Measurements from ENCODE around the gene SARM1. TPM values are rescaled to one million over a fixed set of nuclear protein-coding genes. Genes with fewer than 3 reads are reported as not detected.

Gene SARM1
- total and polyA plus RNA-seq, 2 of the 13 experiments (the other 11 are each of a cell fraction or from before 2014, with no cell fraction given): 0.73 to 0.86 TPM

DNA sequence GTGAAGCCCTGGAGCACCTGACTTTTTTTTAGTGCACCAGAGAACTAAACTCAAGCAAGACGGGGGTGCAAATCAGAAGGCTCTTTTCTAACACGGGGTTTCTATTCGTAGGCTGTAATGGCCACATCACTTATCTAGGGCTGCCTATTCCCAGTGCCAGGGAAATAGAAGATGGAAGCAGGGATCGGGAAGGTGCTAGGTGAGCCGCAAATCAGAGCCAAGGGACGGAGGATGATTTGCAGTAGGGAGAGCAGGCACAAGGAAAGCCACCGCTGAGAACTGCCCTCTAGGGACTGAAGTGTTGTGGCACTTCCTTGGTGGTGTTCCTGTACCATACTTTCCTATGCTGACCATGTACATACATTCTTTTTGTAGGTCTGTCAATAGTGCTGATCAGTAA is 42.3 kb downstream of the SARM1 start:
- TF ChIP-seq CTCF (CRISPR knock-in tag; IDR thresholded peaks at IDR 0.05): peak; percentile 22; the same call in 1 of the 2 replicates
- no peak for TF ChIP-seq ZNF580 (CRISPR knock-in tag; IDR thresholded peaks at IDR 0.05; ENCODE audit: borderline replicate concordance, low read depth)
- DNase-seq (ENCODE audit: low spot score): no peak

GRCh38 chr17:28415886-28416285 is 44.4 kb downstream of the SARM1 start:
- H3K9ac ChIP-seq (ENCODE audit: insufficient read depth, low read depth, low read length): no peak overlapping the region
- in situ Hi-C loops (cut with HindIII; ENCODE audit: extremely low pct_ligation_motif_present, low pct_unique_long_range_greater_than_20kb): no loop called here
- H4K20me1 ChIP-seq (ENCODE audit: insufficient read depth, low read length): no peaks in the 10 kb centered on the region
- no peaks in the 10 kb centered on the region for H3K79me2 ChIP-seq (ENCODE audit: insufficient read depth, low read length)
- POLR2A ChIA-PET: interaction anchor here (1.5 to 3.7 kb wide), 6 partner anchors 10 to 80 kb away, joined by 5 to 30 read pairs (median 16); partner anchors contain the start of genes IFT20, POLDIP2, SLC46A1 and TNFAIP1
- 74% methylated on average over 3 of the region's 3 CpGs for whole genome bisulfite sequencing (ENCODE audit: low lambda C conversion rate)
- H3K36me3 ChIP-seq (replicated peaks in 1 of 2; ENCODE audit: control insufficient read depth in 1 of 2, insufficient read depth in 2 of 2, low read length in 2 of 2): no peaks in the 10 kb centered on the region
- no peak for DNase-seq (ENCODE audit: low spot score)
- ATAC-seq: no peak
- H3K27me3 ChIP-seq (ENCODE audit: control insufficient read depth in 1 of 2, insufficient read depth in 2 of 2, low read length in 2 of 2): 0 out of 5 replicates have a peak, but pooled peaks cover 0 to 7% of the 10 kb centered on the region in 2 experiments
- intact Hi-C loops (cut with micrococcal nuclease; ENCODE audit: unreplicated experiment): loop anchor here (2.0 to 10.0 kb wide), 3 partner anchors 19 to 181 kb away; partner anchors contain the start of genes SARM1 and VTN
- CTCF ChIA-PET (ENCODE audit: low intra/inter-chr PET ratio, low total read pairs): interaction anchor here (1.4 kb wide), 1 partner anchor 10 kb away, joined by 4 read pairs; the partner anchor contains the start of gene SLC46A1
- no peaks in the 10 kb centered on the region for H3K9me3 ChIP-seq (ENCODE audit: low read length)
- no peak overlapping the region for H2AFZ ChIP-seq (ENCODE audit: low read length)
- H3K4me2 ChIP-seq (ENCODE audit: low read depth, low read length): no peak overlapping the region
- no peak overlapping the region for H3K27ac ChIP-seq (ENCODE audit: extremely low read length, insufficient read depth, low read length)
- H3K4me1 ChIP-seq (ENCODE audit: insufficient read depth, low read length): peaks cover 22% of the 10 kb centered on the region
- no peak overlapping the region for H3K4me3 ChIP-seq (replicated peaks in 1 of 3; ENCODE audit: insufficient read depth in 1 of 3, low read depth in 2 of 3, low read length in 3 of 3)
- BruUV-seq (replicated peaks): no TSS peak
- FAIRE-seq: no peak
- TF ChIP-seq ZNF253 (CRISPR knock-in tag; IDR thresholded peaks at IDR 0.05; ENCODE audit: borderline replicate concordance): no peak
- no peak for TF ChIP-seq ZNF619 (CRISPR knock-in tag; IDR thresholded peaks at IDR 0.05)
- TF ChIP-seq TCF7 (IDR thresholded peaks at IDR 0.05; ENCODE audit: low read depth): no peak
- no peak for TF ChIP-seq FOSL2 (CRISPR knock-in tag; IDR thresholded peaks at IDR 0.05)
- no peak for TF ChIP-seq SCMH1 (CRISPR knock-in tag; IDR thresholded peaks at IDR 0.05; ENCODE audit: borderline replicate concordance)
- no peak for TF ChIP-seq SPEN (CRISPR knock-in tag; IDR thresholded peaks at IDR 0.05; ENCODE audit: low read depth)
- TF ChIP-seq ZSCAN5A (CRISPR knock-in tag; IDR thresholded peaks at IDR 0.05; ENCODE audit: borderline replicate concordance): no peak
- no peak for TF ChIP-seq DR1 (CRISPR knock-in tag; IDR thresholded peaks at IDR 0.05)
- no peak for TF ChIP-seq IRF9 (CRISPR knock-in tag; IDR thresholded peaks at IDR 0.05; ENCODE audit: borderline replicate concordance)

More for the DNA sequence above, 42.3 kb downstream of the SARM1 start:
- Histone ChIP-seq H3K9me3 (ENCODE audit: low read length) (no peaks in the 10 kb centered on the region), H3K79me2 (ENCODE audit: insufficient read depth, low read length) (no peaks in the 10 kb centered on the region), H3K27ac (ENCODE audit: extremely low read length, insufficient read depth, low read length) (no peak overlapping the region), H3K27me3 (ENCODE audit: control insufficient read depth in 1 of 2, insufficient read depth in 2 of 2, low read length in 2 of 2) (0 out of 5 replicates have a peak, but pooled peaks cover 0 to 7% of the 10 kb centered on the region in 2 experiments), H3K36me3 (replicated peaks in 1 of 2; ENCODE audit: control insufficient read depth in 1 of 2, insufficient read depth in 2 of 2, low read length in 2 of 2) (no peaks in the 10 kb centered on the region), H2AFZ (ENCODE audit: low read length) (no peak overlapping the region), H4K20me1 (ENCODE audit: insufficient read depth, low read length) (no peaks in the 10 kb centered on the region), H3K4me2 (ENCODE audit: low read depth, low read length) (no peak overlapping the region), H3K9ac (ENCODE audit: insufficient read depth, low read depth, low read length) (no peak overlapping the region), H3K4me3 (replicated peaks in 1 of 3; ENCODE audit: insufficient read depth in 1 of 3, low read depth in 2 of 3, low read length in 3 of 3) (no peak overlapping the region), H3K4me1 (ENCODE audit: insufficient read depth, low read length) (peaks cover 22% of the 10 kb centered on the region)
- ChIA-PET CTCF (ENCODE audit: low intra/inter-chr PET ratio, low total read pairs) (no interaction called here), POLR2A (interaction anchor here (3.7 kb wide), 1 partner anchor 8 kb away, joined by 30 read pairs; the partner anchor contains the start of gene SLC46A1)
- no TSS peak for BruUV-seq (replicated peaks)
- intact Hi-C loops (cut with micrococcal nuclease; ENCODE audit: unreplicated experiment): loop anchor here (2.0 to 10.0 kb wide), 2 partner anchors 17 to 179 kb away; no protein-coding TSS in a partner anchor
- ATAC-seq: 0 out of 3 replicates have a peak, but pooled peaks have one; percentile 19
- in situ Hi-C loops (cut with HindIII; ENCODE audit: extremely low pct_ligation_motif_present, low pct_unique_long_range_greater_than_20kb): no loop called here
- 39% methylated on average over 5 of the region's 7 CpGs for WGBS (ENCODE audit: low lambda C conversion rate)
- FAIRE-seq: no peak
